BLaER1 treated with 17β-estradiol and CSF1 and Interleukin-3, amounts not matched to agents 10 nM and 100 nM (cell line): Measurements from ENCODE around the gene TLR5.

Experiments
- H3K27ac ChIP-seq, 11 experiments: shearing (Covaris generic); formaldehyde crosslinking; 2 replicates each; pipeline ENCODE4 v1.8.1; 2022
- H3K27me3 ChIP-seq, 11 experiments: shearing (Covaris generic); formaldehyde crosslinking; 2 replicates each; pipeline ENCODE4 v1.8.1; 2022
- H3K36me3 ChIP-seq, 11 experiments: shearing (Covaris generic); formaldehyde crosslinking; 2 replicates each; pipeline ENCODE4 v1.8.1; 2022
- H3K4me1 ChIP-seq, 10 experiments: shearing (Covaris generic); formaldehyde crosslinking; 2 replicates each; pipeline ENCODE4 v1.8.1; 2022
- H3K4me2 ChIP-seq, 11 experiments: shearing (Covaris generic); formaldehyde crosslinking; 2 replicates each; pipeline ENCODE4 v1.8.1; 2022
- H3K4me3 ChIP-seq, 10 experiments: shearing (Covaris generic); formaldehyde crosslinking; 2 replicates each; pipeline ENCODE4 v1.8.1; 2022
- H3K9ac ChIP-seq, 11 experiments: shearing (Covaris generic); formaldehyde crosslinking; 2 replicates each; pipeline ENCODE4 v1.8.1; 2022
- H3K9me3 ChIP-seq, 11 experiments: shearing (Covaris generic); formaldehyde crosslinking; replicated peaks in 1 of 11; 2 replicates each; pipeline ENCODE4 v1.8.1; 2022
- H4K20me1 ChIP-seq, 11 experiments: shearing (Covaris generic); formaldehyde crosslinking; 2 replicates each; pipeline ENCODE4 v1.8.1; 2022
- Cebpa-rat ChIP-seq, 11 experiments: shearing (Covaris generic); IDR thresholded peaks; 2 replicates each; pipeline ENCODE4 v1.8.1; 2022

TLR5 gene

GRCh38 chr1:223077247-223077833, 65.7 kb downstream of the TLR5 start:
- H3K27ac ChIP-seq = peak overlapping the region in 2 of 11 experiments; percentile 4 to 15; a peak in 1 of 22 replicates
- no peak overlapping the region for H3K9ac ChIP-seq
- no peaks in the 10 kb centered on the region for H3K27me3 ChIP-seq
- no peak overlapping the region for H3K4me3 ChIP-seq
- no peaks in the 10 kb centered on the region for H3K36me3 ChIP-seq
- H3K9me3 ChIP-seq = no peaks in the 10 kb centered on the region
- H3K4me1 ChIP-seq = peaks cover 6 to 40% (median 26%) of the 10 kb centered on the region in 10 experiments; a peak in 18 of 20 replicates
- no peak for TF ChIP-seq Cebpa-rat (IDR thresholded peaks at IDR 0.05)
- H4K20me1 ChIP-seq = no peaks in the 10 kb centered on the region
- H3K4me2 ChIP-seq = peak overlapping the region in 10 of 11 experiments; percentile 34 to 79 (median 66); a peak in 19 of 22 replicates

DNA sequence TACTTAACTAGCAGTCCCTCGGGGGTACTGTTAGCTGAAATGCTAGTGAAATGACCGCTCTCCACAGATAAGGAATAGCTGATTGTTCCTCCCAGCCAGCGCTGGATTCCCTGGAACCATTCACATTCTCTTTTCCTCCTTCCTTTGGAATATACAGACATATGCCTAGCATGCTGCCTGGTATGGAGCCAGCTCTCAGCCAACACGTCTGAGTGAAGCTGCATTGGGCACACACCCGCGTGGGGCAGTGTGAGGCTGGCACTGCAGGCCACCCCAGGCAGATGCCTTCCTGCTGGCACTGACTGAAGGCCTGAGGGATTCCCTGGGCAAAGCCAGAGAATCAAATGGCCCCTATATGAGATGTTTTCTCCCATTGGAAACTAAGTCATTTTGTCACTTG, 66.7 kb downstream of the TLR5 start:
- no peak overlapping the region for H3K4me2 ChIP-seq
- H3K4me3 ChIP-seq = no peak overlapping the region
- H3K36me3 ChIP-seq = no peaks in the 10 kb centered on the region
- peaks cover 6 to 31% (median 20%) of the 10 kb centered on the region in 10 experiments; a peak in 18 of 20 replicates for H3K4me1 ChIP-seq
- no peak overlapping the region for H3K9ac ChIP-seq
- no peak for TF ChIP-seq Cebpa-rat (IDR thresholded peaks at IDR 0.05)
- H3K9me3 ChIP-seq = no peaks in the 10 kb centered on the region
- no peaks in the 10 kb centered on the region for H4K20me1 ChIP-seq
- H3K27ac ChIP-seq = no peak overlapping the region
- no peaks in the 10 kb centered on the region for H3K27me3 ChIP-seq

GRCh38 chr1:223075834-223076233, 67.2 kb downstream of the TLR5 start:
- Histone ChIP-seq H3K36me3 (no peaks in the 10 kb centered on the region), H3K4me3 (no peak overlapping the region), H3K9me3 (no peaks in the 10 kb centered on the region), H3K27me3 (no peaks in the 10 kb centered on the region), H4K20me1 (no peaks in the 10 kb centered on the region), H3K9ac (no peak overlapping the region), H3K4me2 (no peak overlapping the region), H3K27ac (no peak overlapping the region), H3K4me1 (peaks cover 6 to 27% (median 20%) of the 10 kb centered on the region in 10 experiments; a peak in 18 of 20 replicates)
- no peak for TF ChIP-seq Cebpa-rat (IDR thresholded peaks at IDR 0.05)

- H3K27me3 ChIP-seq = no peaks in the 10 kb centered on the region
- no peak overlapping the region for H3K9ac ChIP-seq
- no peak overlapping the region for H3K27ac ChIP-seq
- H3K4me3 ChIP-seq = no peak overlapping the region
- no peaks in the 10 kb centered on the region for H3K36me3 ChIP-seq
- H3K4me2 ChIP-seq = no peak overlapping the region
- no peaks in the 10 kb centered on the region for H3K9me3 ChIP-seq
- no peak for TF ChIP-seq Cebpa-rat (IDR thresholded peaks at IDR 0.05)
- no peaks in the 10 kb centered on the region for H4K20me1 ChIP-seq
- peaks cover 6 to 26% (median 20%) of the 10 kb centered on the region in 10 experiments; a peak in 18 of 20 replicates for H3K4me1 ChIP-seq
Measured at GRCh38 chr1:223074445-223075300, 68.4 kb downstream of the TLR5 start.

DNA sequence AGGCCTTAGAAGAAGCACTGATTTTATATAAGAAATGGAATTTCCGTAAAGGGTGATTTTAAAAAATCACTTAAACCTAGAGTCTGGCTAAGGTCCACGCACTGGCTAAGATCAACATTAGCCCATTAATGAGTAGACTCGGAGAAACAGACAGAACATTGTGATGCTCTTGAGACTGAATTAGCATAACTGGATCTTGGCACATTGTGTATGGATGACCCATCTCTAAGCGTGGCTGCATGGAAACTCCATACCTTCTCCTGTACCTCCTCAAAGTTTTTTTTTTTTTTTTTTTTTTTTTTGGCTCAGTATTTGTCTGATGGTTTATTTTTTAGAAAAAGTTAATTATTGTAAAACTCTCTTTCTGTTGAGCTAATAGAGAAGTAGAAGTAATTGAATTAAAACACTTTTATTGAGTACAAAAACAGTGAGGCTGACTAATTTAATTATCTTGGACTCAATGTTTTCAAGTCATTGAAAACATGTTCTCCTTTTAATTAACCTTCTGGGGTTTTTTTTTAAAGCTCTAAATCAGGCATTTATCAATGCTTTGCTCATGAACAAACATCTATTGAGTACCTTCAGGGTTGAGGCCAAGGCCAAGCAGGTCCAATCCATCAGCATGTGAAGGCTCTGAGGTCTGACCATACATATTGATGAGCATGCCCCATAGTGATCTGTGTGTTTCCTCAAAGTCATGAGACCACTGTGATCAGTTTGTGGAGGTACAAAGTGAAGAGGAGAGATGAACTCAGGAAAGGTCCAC, 74.0 kb downstream of the TLR5 start:
- H3K4me1 ChIP-seq = no peaks in the 10 kb centered on the region
- no peak overlapping the region for H3K27ac ChIP-seq
- H3K4me3 ChIP-seq = no peak overlapping the region
- no peak overlapping the region for H3K4me2 ChIP-seq
- TF ChIP-seq Cebpa-rat (IDR thresholded peaks at IDR 0.05) = no peak
- H4K20me1 ChIP-seq = no peaks in the 10 kb centered on the region
- H3K9ac ChIP-seq = no peak overlapping the region
- H3K27me3 ChIP-seq = no peaks in the 10 kb centered on the region
- H3K36me3 ChIP-seq = no peaks in the 10 kb centered on the region
- H3K9me3 ChIP-seq = no peaks in the 10 kb centered on the region

DNA sequence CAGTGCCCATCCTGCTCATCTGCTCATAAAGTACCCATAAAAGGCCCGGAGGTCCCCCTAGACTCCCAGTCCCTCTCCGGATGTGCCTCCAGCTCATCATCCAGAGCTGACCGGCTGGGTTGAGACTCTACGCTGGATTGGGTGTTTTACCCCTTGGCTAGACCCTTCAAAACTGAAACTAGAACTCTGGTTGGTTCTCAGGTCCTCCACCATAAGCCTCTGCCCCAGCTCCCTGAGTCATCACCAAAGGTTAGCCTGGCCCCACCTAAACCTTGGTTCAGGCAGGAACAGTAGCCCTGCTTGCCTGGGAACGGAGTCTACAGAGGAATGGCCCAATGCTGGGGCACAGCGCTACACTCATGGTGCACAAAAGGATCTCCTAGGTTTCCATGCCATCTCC, 75.1 kb downstream of the TLR5 start:
- H3K4me1 ChIP-seq = no peaks in the 10 kb centered on the region

GRCh38 chr1:223066415-223066814, 76.6 kb downstream of the TLR5 start:
- no peak for TF ChIP-seq Cebpa-rat (IDR thresholded peaks at IDR 0.05)
- Histone ChIP-seq H3K4me1 (no peaks in the 10 kb centered on the region), H3K9ac (no peak overlapping the region), H3K4me3 (no peak overlapping the region), H3K27ac (no peak overlapping the region), H3K4me2 (no peak overlapping the region), H3K36me3 (no peaks in the 10 kb centered on the region), H4K20me1 (no peaks in the 10 kb centered on the region), H3K9me3 (no peaks in the 10 kb centered on the region), H3K27me3 (no peaks in the 10 kb centered on the region)

More for the DNA sequence above, 75.1 kb downstream of the TLR5 start:
- no peak overlapping the region for H3K27ac ChIP-seq
- no peak overlapping the region for H3K4me2 ChIP-seq
- no peak overlapping the region for H3K4me3 ChIP-seq
- H3K9ac ChIP-seq = no peak overlapping the region
- H3K36me3 ChIP-seq = no peaks in the 10 kb centered on the region
- TF ChIP-seq Cebpa-rat (IDR thresholded peaks at IDR 0.05) = no peak
- H3K9me3 ChIP-seq = no peaks in the 10 kb centered on the region
- no peaks in the 10 kb centered on the region for H4K20me1 ChIP-seq
- H3K27me3 ChIP-seq = no peaks in the 10 kb centered on the region

DNA sequence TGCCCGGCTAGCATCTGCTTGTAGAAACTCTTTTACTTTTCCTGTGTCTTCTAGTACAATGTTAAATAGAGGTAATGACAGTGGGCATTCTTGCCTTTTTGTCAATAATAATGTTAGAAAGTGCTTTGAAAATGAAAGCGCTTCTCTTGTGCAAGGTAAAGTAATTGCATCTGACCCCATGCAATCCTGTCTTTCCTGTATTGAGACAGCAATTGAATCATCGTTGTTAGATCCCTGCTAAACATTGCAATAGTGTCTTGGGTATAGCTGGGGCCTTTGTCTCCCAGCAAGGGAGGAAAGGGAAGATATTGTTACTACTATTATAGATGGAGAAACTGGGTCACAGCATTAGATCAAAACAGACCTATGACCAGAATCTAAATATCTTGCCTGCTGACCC, 80.9 kb downstream of the TLR5 start:
- H3K4me2 ChIP-seq = no peak overlapping the region
- H4K20me1 ChIP-seq = no peaks in the 10 kb centered on the region
- no peaks in the 10 kb centered on the region for H3K27me3 ChIP-seq
- H3K9ac ChIP-seq = no peak overlapping the region
- no peak overlapping the region for H3K27ac ChIP-seq
- TF ChIP-seq Cebpa-rat (IDR thresholded peaks at IDR 0.05) = no peak
- no peaks in the 10 kb centered on the region for H3K9me3 ChIP-seq
- H3K4me1 ChIP-seq = peaks cover 0 to 10% (median 5%) of the 10 kb centered on the region in 10 experiments; a peak in 7 of 20 replicates
- no peak overlapping the region for H3K4me3 ChIP-seq
- no peaks in the 10 kb centered on the region for H3K36me3 ChIP-seq

DNA sequence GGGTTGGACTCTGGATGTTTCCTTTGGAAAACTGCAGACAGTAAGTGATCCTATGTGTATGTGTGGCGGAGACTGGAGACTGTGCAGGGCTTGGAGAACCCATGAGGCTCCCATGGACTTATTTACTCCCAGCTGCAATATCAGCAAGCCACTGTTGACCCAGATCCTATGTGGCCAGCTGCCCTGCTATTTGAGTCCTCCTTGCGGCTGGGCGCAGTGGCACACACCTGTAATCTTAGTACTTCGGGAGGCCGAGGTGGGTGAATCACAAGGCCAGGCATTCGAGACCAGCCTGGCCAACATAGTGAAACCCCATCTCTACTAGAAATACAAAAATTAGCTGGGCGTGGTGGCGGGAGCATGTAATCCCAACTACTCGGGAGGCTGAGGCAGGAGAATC, 83.5 kb downstream of the TLR5 start:
- Histone ChIP-seq H3K9me3 (no peaks in the 10 kb centered on the region), H3K36me3 (no peaks in the 10 kb centered on the region), H3K9ac (no peak overlapping the region), H4K20me1 (no peaks in the 10 kb centered on the region), H3K4me2 (no peak overlapping the region), H3K4me3 (no peak overlapping the region), H3K4me1 (peaks cover 0 to 10% (median 5%) of the 10 kb centered on the region in 10 experiments; a peak in 7 of 20 replicates), H3K27me3 (no peaks in the 10 kb centered on the region), H3K27ac (no peak overlapping the region)
- TF ChIP-seq Cebpa-rat (IDR thresholded peaks at IDR 0.05) = no peak
